ENCODE data around the gene CHCHD6. TPM values are rescaled to one million over a fixed set of nuclear protein-coding genes. Genes with fewer than 3 reads are reported as not detected.

The CHCHD6 gene
- total RNA-seq, 4 donors from 2014 or later, result 13.4 to 22.0 (median 16.1) TPM

- Histone ChIP-seq H3K27me3 (no peaks in the 10 kb centered on the region), H3K4me3 (no peak overlapping the region), H3K27ac (no peak overlapping the region), H3K36me3 (no peaks in the 10 kb centered on the region), H3K4me1 (peaks cover 14% of the 10 kb centered on the region), H3K9me3 (peaks cover 4% of the 10 kb centered on the region)
- 96% methylated on average over 4 of the region's 7 CpGs for WGBS
- no peak for TF ChIP-seq POLR2A (IDR thresholded peaks at IDR 0.05)
- TF ChIP-seq, protein P1, sequence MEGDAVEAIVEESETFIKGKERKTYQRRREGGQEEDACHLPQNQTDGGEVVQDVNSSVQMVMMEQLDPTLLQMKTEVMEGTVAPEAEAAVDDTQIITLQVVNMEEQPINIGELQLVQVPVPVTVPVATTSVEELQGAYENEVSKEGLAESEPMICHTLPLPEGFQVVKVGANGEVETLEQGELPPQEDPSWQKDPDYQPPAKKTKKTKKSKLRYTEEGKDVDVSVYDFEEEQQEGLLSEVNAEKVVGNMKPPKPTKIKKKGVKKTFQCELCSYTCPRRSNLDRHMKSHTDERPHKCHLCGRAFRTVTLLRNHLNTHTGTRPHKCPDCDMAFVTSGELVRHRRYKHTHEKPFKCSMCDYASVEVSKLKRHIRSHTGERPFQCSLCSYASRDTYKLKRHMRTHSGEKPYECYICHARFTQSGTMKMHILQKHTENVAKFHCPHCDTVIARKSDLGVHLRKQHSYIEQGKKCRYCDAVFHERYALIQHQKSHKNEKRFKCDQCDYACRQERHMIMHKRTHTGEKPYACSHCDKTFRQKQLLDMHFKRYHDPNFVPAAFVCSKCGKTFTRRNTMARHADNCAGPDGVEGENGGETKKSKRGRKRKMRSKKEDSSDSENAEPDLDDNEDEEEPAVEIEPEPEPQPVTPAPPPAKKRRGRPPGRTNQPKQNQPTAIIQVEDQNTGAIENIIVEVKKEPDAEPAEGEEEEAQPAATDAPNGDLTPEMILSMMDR (IDR thresholded peaks at IDR 0.05), result no peak
- no peak for TF ChIP-seq POLR2AphosphoS5 (IDR thresholded peaks at IDR 0.05)
- no peak for TF ChIP-seq EP300 (IDR thresholded peaks at IDR 0.05)
- no peak for DNase-seq (ENCODE audit: low spot score in 2 of 2)
These were observed 272.9 kb downstream of the CHCHD6 start for GRCh38 chr3:126976906-126977305.

DNA sequence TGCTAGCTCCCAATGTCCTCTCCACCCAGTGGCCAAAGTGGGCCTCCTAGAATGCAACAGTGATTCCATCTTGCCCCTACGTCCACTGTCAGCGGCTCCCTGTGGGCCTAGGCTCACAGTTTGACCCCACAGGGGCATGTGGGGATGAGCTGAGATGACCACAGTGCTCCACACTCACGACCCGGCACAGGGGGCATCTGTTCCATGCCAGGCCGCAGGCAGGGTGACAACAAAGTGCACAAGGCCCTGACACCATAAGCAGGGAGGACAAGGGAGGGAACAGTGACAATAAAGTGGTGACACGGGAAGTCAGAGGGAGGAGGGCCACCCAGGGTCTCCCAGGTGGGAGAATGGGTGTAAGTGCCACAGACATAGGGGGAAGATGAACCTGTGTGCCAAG is 273.8 kb downstream of the CHCHD6 start:
- WGBS, result 61% methylated on average over 2 of the region's 6 CpGs
- TF ChIP-seq, protein P1 (IDR thresholded peaks at IDR 0.05), result no peak
- TF ChIP-seq POLR2A (IDR thresholded peaks at IDR 0.05) (no peak), POLR2AphosphoS5 (IDR thresholded peaks at IDR 0.05) (no peak), EP300 (IDR thresholded peaks at IDR 0.05) (no peak)

DNA sequence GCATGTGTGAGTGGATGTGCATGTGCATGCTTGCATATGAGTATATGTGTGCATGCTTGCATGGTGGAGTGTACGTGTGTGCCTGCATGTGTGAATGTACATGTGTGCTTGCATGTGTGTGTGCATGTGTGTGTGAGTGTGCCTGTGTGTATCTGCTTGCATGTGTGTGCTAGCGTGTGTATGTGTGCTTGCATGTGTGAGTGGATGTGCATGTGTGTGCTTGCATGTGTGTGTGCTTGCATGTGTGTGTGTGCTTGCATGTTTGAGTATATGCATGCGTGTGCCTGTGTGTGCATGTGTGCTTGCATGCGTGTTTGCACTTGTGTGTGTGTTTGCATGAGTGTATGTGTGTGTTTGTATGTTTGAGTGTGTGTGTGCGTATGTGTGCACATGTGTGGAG is 274.3 kb downstream of the CHCHD6 start:
- no peaks in the 10 kb centered on the region for H3K36me3 ChIP-seq
- no peak for TF ChIP-seq EP300 (IDR thresholded peaks at IDR 0.05)
- no peak for DNase-seq (ENCODE audit: low spot score in 2 of 2)
- H3K4me3 ChIP-seq, result no peak overlapping the region
- H3K27ac ChIP-seq, result no peak overlapping the region
- peaks cover 11% of the 10 kb centered on the region for H3K4me1 ChIP-seq
- no peaks in the 10 kb centered on the region for H3K27me3 ChIP-seq
- H3K9me3 ChIP-seq, result peaks cover 4% of the 10 kb centered on the region
- 83% methylated on average over 4 of the region's 5 CpGs for WGBS

More for the DNA sequence above, 273.8 kb downstream of the CHCHD6 start:
- Histone ChIP-seq H3K4me3 (no peak overlapping the region), H3K27me3 (no peaks in the 10 kb centered on the region), H3K27ac (no peak overlapping the region), H3K36me3 (no peaks in the 10 kb centered on the region), H3K9me3 (peaks cover 4% of the 10 kb centered on the region), H3K4me1 (peaks cover 15% of the 10 kb centered on the region)
- DNase-seq (ENCODE audit: low spot score in 2 of 2), result no peak

DNA sequence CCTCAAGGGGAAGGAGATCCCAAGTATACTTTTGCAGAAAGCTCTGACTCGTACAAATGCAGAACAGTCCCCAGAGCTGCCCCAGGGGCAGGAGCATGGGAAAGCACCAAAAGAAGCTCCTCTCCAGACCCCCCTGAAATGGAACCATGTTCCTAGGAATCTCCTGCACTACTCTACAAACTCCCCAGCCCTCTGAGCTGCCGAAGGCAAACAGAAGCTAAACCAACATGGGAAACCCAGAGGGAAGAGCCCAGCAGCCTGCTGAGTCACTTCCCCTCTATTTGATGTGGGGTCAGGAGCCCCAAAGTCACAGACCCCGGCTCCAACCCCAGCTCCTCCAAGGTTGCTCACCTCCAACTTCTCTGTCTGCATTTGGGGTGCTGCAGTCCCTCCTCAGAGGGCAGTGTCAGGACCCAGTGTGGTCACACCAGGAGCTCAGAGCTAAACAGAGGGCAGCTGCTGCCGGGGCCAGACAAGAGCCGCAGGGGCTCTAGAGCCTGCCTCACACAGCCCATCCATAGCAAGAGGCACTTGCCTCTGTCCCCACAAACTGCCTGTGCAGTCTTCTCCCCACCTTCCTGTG is 275.1 kb downstream of the CHCHD6 start:
- no peak for TF ChIP-seq POLR2AphosphoS5 (IDR thresholded peaks at IDR 0.05)
- TF ChIP-seq, protein P1 (IDR thresholded peaks at IDR 0.05), result no peak
- TF ChIP-seq POLR2A (IDR thresholded peaks at IDR 0.05), result no peak
- TF ChIP-seq EP300 (IDR thresholded peaks at IDR 0.05), result no peak
- Histone ChIP-seq H3K4me1 (peaks cover 17% of the 10 kb centered on the region), H3K27ac (no peak overlapping the region), H3K36me3 (no peaks in the 10 kb centered on the region), H3K9me3 (peaks cover 4% of the 10 kb centered on the region), H3K4me3 (no peak overlapping the region), H3K27me3 (no peaks in the 10 kb centered on the region)
- DNase-seq (ENCODE audit: low spot score in 2 of 2), result no peak
- WGBS, result 44% methylated on average over 5 of the region's 5 CpGs

DNA sequence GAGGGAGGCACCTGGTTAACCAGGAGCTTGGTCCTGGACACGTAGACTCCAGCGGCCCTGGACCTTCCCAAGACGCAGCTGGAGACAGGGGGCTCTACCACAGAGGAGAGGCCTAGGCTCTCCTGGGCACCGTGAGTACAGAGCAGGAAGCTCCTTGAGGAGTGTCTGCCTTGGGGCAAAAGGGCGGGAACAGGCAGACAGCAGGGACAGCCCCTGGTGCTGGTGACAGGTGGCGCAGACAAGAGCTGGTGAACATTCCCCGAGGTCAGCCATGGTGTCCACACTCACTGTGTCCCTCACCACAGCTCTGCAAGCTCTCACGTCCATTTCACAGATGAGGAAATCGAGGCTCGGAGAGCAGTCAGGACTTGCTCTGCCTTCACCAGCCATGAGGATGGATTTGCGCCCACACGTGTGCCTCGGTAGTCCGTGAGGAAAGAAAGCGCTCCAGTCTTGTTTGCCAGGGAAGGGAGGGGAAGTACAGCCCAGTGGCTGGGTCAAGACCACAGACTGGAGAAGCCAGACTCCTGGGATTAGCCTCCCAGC is 276.3 kb downstream of the CHCHD6 start:
- Histone ChIP-seq H3K4me3 (no peak overlapping the region), H3K9me3 (no peaks in the 10 kb centered on the region), H3K27me3 (no peaks in the 10 kb centered on the region), H3K36me3 (no peaks in the 10 kb centered on the region), H3K4me1 (peaks cover 29% of the 10 kb centered on the region), H3K27ac (no peak overlapping the region)
- 87% methylated on average over 12 of the region's 15 CpGs for WGBS
- no peak for TF ChIP-seq EP300 (IDR thresholded peaks at IDR 0.05)
- no peak for TF ChIP-seq POLR2AphosphoS5 (IDR thresholded peaks at IDR 0.05)
- no peak for DNase-seq (ENCODE audit: low spot score in 2 of 2)

DNA sequence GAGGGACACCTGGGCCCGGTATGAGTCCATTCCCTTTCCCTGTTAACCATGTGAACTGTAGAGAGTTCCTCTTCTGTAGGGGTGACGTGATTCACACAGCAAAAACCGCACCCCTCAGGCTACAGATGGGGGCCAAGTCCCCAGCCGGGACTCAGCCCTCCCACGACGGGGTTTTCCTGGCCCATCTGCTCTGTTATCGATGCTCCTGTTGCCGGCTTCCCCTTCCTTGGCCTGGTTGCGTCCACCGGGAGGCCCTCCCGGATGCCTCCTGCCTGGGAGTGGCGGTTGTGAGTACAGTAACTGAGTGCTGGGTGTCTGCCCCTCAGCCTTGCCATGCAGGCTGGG is 278.1 kb downstream of the CHCHD6 start:
- no peaks in the 10 kb centered on the region for H3K9me3 ChIP-seq
- DNase-seq (ENCODE audit: low spot score in 2 of 2), result no peak
- WGBS, result 3% methylated on average over 11 of the region's 12 CpGs
- no peaks in the 10 kb centered on the region for H3K36me3 ChIP-seq
- H3K4me1 ChIP-seq, result peaks cover 46% of the 10 kb centered on the region
- TF ChIP-seq POLR2AphosphoS5 (IDR thresholded peaks at IDR 0.05), result no peak
- TF ChIP-seq EP300 (IDR thresholded peaks at IDR 0.05), result no peak
- TF ChIP-seq, protein P1 (IDR thresholded peaks at IDR 0.05), result no peak
- TF ChIP-seq POLR2A (IDR thresholded peaks at IDR 0.05), result no peak
- H3K4me3 ChIP-seq, result peak overlapping the region; percentile 37
- H3K27me3 ChIP-seq, result no peaks in the 10 kb centered on the region
- H3K27ac ChIP-seq, result peak overlapping the region; percentile 49
